AG08395 (cell line): ENCODE data around the gene RILPL2.
A peak's percentile ranks its signal among the peaks of the same experiment; 100 is the strongest.
"Not testable (repeated sequence)": the region's sequence is repeated elsewhere in the genome, so short reads cannot be mapped to it uniquely, and the experiment has no call there.

Experiments
- DNase-seq: peaks from one replicate; pipeline ENCODE4 v3.0.0; 2012; ENCODE audit warnings: mixed read lengths, low spot score

The RILPL2 gene

DNA sequence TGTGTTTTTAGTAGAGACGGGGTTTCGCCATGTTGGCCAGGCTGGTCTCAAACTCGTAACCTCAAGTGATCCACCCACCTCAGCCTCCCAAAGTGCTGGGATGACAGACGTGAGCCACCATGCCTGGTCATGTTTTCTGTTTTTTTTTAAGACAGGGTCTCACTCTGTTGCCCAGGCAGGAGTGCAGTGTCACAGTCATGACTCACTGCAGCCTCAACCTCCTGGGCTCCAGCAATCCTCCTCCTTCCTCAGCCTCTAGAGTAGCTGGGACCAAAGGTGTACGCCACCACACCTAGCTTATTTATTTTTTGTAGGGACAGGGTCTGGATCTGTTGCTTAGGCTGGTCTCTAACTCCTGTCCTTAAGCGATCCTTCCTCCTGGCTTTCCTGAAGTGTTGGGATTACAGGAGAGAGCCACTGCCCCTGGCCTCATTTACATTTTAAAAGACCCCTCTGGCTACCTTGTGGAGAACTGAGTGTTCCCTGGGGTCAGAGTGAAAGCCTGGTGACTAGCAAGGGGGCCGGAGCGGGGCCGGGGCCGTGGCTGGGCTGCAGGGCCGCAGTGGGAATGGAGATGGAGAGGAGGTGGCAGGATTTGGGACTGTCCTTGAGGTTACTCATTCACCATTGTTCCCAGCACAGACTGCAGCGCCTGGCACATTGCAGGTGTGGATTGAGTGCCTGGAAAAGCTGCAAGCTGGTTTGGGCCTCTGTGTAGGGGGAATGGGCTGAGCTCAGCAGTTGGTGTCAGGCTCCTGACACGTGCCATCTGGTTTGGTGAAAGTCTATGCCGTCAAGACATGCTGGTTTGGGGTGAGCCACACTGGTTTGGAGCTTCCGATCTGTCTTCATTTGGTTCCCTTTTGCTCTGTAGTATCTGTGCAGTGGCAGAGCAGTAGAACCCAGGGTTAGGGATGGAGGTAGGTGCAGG is 34.5 kb downstream of the RILPL2 start:
- DNase-seq: no peak

- no peak for DNase-seq
These were observed 37.2 kb downstream of the RILPL2 start for GRCh38 chr12:123399255-123399617.

GRCh38 chr12:123398550-123399254 is 37.8 kb downstream of the RILPL2 start:
- peak; percentile 90 for DNase-seq

DNA sequence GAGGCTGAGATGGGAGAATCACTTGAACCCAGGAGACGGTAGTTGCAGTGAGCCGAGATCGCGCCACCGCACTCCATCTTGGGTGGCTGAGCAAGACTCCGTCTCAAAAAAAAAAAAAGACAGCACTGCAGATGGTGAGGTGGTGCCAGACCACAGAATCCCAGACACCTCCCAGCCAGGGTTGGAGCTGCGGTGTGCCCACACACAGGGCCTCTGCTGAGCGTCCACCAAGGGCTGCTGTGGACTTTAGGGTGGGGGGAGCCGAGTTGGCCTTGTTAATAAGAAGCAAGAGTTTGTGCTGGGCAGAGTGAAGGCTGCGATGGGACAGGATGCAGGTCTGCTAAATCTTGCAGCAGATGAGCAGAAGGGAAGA is 38.3 kb downstream of the RILPL2 start:
- DNase-seq: peak; percentile 22

DNA sequence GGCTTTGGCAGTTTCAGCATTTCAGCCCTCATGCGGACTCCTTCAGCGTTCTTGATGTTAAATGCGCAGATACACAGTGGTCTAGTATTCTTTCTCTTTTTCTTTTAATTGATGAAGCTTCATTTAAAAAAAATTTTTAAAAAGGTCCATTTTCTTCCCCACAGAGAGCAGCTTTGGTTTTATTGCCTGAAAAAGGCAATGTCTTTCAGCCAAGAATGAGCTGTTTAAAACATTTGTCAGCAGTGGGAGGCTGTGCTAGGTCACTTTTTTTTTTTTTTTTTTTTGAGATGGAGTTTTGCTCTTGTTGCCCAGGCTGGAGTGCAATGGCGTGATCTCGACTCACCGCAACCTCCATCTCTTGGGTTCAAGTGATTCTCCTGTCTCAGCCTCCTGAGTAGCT is 39.1 kb downstream of the RILPL2 start:
- peak; percentile 38 for DNase-seq

GRCh38 chr12:123396954-123397353 is 39.5 kb downstream of the RILPL2 start:
- DNase-seq: no peak

DNA sequence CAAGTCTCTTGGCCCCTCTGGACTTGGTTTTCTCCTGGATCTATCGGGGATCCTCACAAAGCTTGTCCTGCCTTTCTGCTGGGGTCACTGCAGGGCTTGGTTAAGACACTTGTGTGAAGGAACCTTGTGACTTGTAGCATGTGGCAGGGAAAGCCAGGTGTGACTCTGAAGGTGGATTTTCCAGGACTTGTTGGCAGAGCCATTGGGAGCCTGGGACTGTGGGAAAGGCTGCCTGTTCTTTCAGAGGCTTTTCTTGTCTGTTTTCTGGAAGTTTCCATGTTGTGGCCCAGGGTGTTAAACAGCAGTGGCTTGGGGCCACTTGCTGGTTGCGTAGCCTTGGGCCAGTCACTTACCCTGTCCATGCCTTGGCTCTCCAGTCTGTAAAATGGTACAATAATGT is 39.9 kb downstream of the RILPL2 start:
- DNase-seq: no peak

GRCh38 chr12:123395236-123395635 is 41.2 kb downstream of the RILPL2 start:
- DNase-seq: no peak

DNA sequence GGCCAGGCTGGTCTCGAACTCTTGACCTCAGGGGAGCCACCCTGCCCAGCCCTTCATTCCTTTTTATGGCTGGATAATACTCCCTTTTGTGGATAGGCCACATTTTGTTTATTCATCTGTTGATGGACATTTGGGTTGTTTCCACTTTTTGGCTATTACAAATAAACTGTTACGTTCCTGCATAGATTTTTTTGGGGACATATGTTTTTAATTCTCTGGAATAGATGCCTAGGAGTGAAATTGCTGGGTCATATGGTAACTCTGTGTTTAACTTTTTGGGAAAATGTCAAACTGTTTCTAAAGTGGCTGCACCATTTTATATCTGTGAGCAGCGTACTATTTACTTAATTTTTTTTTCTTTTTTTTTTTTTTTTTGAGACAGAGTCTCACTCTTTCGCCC is 42.7 kb downstream of the RILPL2 start:
- DNase-seq: no peak

- peak; percentile 39 for DNase-seq
These were observed 44.7 kb downstream of the RILPL2 start for GRCh38 chr12:123391546-123392343.

DNA sequence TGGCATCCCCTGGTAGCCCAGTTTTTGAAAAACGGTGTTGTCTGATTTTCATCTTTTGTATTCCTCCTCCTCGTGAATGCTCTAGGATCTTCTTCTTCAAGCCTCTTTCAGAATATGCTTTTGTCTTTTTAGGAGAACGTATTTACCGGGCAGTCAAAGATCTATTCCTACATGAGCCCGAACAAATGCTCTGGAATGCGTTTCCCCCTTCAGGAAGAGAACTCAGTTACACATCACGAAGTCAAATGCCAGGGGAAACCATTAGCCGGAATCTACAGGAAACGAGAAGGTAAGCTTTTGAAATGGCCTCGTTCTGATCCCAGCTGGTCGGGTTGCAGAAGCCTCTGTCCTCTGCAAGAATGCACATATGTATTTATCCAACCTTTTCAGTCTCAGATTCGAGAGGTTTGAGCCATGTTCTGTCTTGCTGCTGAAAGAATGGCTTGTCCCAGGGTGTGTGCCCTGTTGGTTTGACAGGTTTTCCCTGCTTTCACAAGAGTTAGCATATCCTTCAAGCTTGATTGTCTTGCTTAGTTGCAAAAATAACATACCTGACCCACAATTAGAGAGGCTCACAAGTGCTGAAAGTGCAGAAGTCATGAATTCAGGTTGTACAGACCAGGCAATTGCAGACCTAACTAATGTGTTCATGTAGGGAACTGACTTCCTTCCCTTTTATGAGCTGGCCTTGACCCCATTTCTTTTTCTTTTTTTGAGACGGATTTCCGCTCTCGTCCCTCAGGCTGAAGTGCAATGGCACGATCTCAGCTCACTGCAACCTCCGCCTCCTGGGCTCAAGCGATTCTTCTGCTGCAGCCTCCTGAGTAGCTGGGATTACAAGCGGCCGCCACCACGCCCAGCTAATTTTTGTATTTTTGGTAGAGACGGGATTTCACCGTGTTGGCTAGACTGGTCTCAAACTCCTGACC is 45.7 kb downstream of the RILPL2 start:
- DNase-seq: no peak

DNA sequence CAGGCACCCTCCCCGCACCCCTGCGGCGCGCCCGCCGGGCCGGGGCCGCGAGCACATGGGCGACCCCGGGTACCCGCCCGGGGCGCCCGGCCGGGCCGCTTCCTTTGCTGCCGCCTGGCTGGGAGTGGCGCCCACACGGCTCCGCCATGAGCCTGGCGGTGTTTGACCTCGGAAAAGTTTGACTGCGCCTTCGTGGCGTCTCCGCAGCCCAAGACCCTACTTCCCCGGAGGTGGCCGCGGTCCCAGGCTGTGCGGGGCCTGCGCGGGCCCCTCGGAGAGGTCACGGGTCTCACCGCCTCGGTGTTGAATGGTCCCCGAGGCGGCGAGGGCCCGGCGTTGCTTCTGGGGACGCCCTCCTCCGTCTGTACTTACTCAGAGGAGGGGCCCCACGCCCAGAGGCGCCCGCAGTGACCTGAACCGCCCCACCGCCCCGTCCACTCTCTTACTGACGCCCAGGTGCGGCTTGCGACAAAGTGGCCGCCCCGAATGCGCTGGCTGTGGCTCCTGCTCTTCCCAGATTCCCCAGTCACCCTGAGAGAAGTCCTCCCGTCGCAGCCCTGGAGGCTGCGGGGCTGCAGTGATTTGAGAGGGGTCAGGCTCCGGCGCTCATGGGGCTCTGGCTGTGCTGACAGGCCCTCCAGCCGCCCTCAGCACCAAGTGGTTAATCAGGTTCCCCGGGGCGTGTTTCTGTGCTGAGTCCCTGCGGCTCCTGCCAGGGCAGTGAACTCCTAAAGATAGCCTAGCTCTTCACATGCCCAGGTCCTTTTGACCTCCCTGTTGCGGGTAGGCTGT is 46.7 kb downstream of the RILPL2 start:
- DNase-seq: peak; percentile 33

GRCh38 chr12:123388951-123389559 is 47.4 kb downstream of the RILPL2 start:
- DNase-seq: no peak

DNA sequence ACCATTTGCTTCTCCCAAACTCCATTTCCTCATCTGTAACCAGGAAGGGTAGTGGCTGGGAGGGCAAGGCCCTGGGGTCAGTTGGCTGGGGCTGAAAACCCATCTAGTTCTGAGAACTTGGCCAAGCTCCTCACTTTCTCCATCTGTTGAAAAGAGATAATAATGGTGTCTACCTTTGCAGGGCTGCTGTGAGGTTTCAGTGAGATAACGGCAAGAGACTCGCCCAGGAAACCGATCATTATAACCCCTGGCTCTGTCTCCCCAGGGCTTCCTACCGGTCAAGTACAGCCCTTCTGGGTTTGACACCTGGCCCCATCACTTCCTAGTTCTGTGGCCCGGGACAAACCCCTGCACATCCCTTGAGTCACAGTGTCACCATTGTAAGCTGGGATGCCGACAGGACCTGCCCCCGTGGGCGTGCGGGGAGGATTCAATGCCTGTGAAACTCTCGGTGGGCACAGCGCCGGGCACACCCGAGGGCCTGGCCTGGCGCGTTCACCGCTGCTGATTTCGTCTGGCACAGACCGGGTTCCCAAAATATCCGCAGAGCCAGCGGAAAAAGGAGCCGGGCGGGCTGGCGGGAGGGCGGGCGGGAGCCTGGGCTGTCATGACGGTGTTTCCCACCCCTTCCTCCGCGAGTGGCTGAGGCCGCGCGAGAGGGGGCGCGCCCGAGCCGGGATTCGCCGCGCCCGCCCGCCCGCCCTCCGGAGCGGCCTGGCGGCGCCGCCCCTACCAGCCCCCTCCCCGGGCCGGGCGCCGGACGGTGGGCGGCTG is 48.1 kb downstream of the RILPL2 start:
- peak; percentile 86 for DNase-seq

DNA sequence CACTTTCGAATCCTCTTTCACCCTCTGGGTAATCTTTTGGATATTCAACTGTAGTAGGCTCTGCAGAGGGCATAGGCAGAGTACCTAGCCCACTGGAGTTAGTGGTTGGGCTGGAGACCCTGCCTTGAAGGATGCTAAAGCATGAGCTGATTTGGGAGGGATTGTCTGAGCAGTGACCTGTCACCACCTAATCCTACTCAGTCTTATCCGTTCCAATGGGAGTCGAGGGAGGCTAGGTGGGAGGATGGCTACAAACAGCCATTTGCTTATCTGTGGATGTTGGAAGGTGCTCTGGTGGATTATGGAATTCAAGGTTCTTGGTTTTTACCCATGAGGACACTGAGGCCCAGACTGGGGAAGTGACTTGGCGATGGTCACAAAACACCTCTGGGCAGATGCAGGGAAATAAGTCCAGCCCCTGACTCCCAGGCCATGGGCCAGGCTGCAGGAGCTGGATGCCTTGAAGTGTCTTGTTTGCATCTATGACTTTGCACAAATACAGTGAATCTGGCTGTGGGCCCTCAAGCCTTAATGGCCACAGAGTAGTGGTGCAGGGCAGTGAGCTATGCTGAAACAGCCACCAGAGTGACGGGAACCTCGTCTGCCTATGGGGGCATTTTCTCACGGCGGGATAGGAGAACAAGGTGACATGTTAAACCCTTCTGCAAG is 48.8 kb downstream of the RILPL2 start:
- DNase-seq: no peak

- not testable (repeated sequence) for DNase-seq
These were observed 50.9 kb downstream of the RILPL2 start for GRCh38 chr12:123385536-123385935.

- peak; percentile 43 for DNase-seq
These were observed 51.5 kb downstream of the RILPL2 start for GRCh38 chr12:123384994-123385376.

- DNase-seq: no peak
These were observed 52.0 kb downstream of the RILPL2 start for GRCh38 chr12:123384318-123384993.
